HCT116 (cell line): ENCODE data around the gene SCARB1. TPM values are rescaled to one million over a fixed set of nuclear protein-coding genes. Genes with fewer than 3 reads are reported as not detected.

Experiments
- ATAC-seq: fragments of 200-7000 bp; cut with Tn5 transposase; 2 replicates; pipeline ENCODE4 v1.9.1; 2020; ENCODE audit warnings: mild to moderate bottlenecking, moderate library complexity
- BruUV-seq: library from RNA; stranded (reverse); fragments of 400-500 nt; replicated peaks from 2 replicates; lab custom pipeline; 2021; lab: Mats Ljungman, UMichigan
- CTCF ChIA-PET: fragments of 300-600 bp; sonication (Branson Sonifier 250); formaldehyde crosslinking; loops from one replicate; lab custom pipeline; 2021; ENCODE audit warnings: antibody characterized with exemption; lab: Charles Lee
- POLR2A ChIA-PET: fragments of 300-600, 350-600 bp; sonication (Branson Sonifier 250); formaldehyde crosslinking; loops from one replicate; lab custom pipeline; 2021; ENCODE audit warnings: antibody characterized with exemption; lab: Charles Lee
- RAD21 ChIA-PET, 2 experiments: fragments of 300-600 bp; sonication (Branson Sonifier 250); formaldehyde crosslinking; loops; one replicate each; lab custom pipeline; 2023; ENCODE audit warnings: low total read pairs in 2 of 2; ENCODE audit not compliant: uncharacterized antibody in 2 of 2, unreplicated experiment in 2 of 2, low non-redundant PET in 1 of 2; lab: Charles Lee
- DNase-seq: peaks from one replicate; pipeline ENCODE4 v3.0.0-alpha.2; 2010; ENCODE audit warnings: low read depth, low spot score
- H2AFZ ChIP-seq: fragments of 200-600 bp; shearing (Covaris generic), sonication (generic); 2 replicates; pipeline ENCODE4 v1.6.1; 2017; ENCODE audit warnings: low read depth, mixed run types, mixed read lengths, antibody characterized with exemption, low read length; ENCODE audit not compliant: poor library complexity, severe bottlenecking
- H3K27ac ChIP-seq: 2 replicates; pipeline ENCODE4 v1.5.1; 2012; ENCODE audit warnings: low read depth, low read length
- H3K27me3 ChIP-seq: fragments of 200-600 bp; sonication (generic); 2 replicates; pipeline ENCODE4 v1.6.1; 2016; ENCODE audit warnings: mixed run types, low read length, mixed read lengths; ENCODE audit not compliant: insufficient read depth
- H3K36me3 ChIP-seq, 2 experiments: fragments of 200-500 bp in 1 of 2; fragments of 200-600 bp in 1 of 2; sonication (Bioruptor generic) in 1 of 2; sonication (generic) in 1 of 2; 2 replicates each; pipeline versions ENCODE4 v1.5.1 to v1.6.1; 2014 to 2016; ENCODE audit warnings: low read length in 2 of 2, inconsistent platforms in 1 of 2, mixed read lengths in 1 of 2, mixed run types in 1 of 2; ENCODE audit not compliant: insufficient read depth in 2 of 2, control insufficient read depth in 1 of 2
- H3K4me1 ChIP-seq, 2 experiments: fragments of 200-600 bp in 1 of 2; sonication (generic) in 1 of 2; 2 replicates each; pipeline versions ENCODE4 v1.5.1 to v1.6.1; 2012 to 2017; ENCODE audit warnings: low read length in 2 of 2, inconsistent platforms in 1 of 2, mild to moderate bottlenecking in 1 of 2, mixed read lengths in 1 of 2, mixed run types in 1 of 2, moderate library complexity in 1 of 2; ENCODE audit not compliant: insufficient read depth in 2 of 2, control insufficient read depth in 1 of 2
- H3K4me2 ChIP-seq: fragments of 200-600 bp; sonication (generic); 2 replicates; pipeline ENCODE4 v1.6.1; 2017; ENCODE audit warnings: mixed run types, low read length, mixed read lengths
- H3K4me3 ChIP-seq, 2 experiments: fragments of 200-600 bp in 1 of 2; sonication (generic) in 1 of 2; replicated peaks in 1 of 2; 2 replicates each; pipeline ENCODE4 v1.5.1; 2011 to 2016; ENCODE audit warnings: low read length in 2 of 2, control low read depth in 1 of 2, low read depth in 1 of 2, mild to moderate bottlenecking in 1 of 2, mixed read lengths in 1 of 2, mixed run types in 1 of 2
- H3K79me2 ChIP-seq: fragments of 200-600 bp; sonication (generic); 2 replicates; pipeline ENCODE4 v1.6.1; 2017; ENCODE audit warnings: mild to moderate bottlenecking, mixed run types, low read length, moderate library complexity, mixed read lengths; ENCODE audit not compliant: insufficient read depth
- H3K9ac ChIP-seq: fragments of 200-600 bp; sonication (generic); 2 replicates; pipeline ENCODE4 v1.6.1; 2016; ENCODE audit warnings: low read length, mixed read lengths
- H3K9me2 ChIP-seq: fragments of 200-600 bp; sonication (generic), shearing (Covaris generic); 2 replicates; pipeline ENCODE4 v1.6.1; 2017; ENCODE audit warnings: mixed run types, mild to moderate bottlenecking, moderate library complexity; ENCODE audit not compliant: insufficient read depth
- H3K9me3 ChIP-seq, 2 experiments: fragments of 200-500 bp in 1 of 2; fragments of 200-600 bp in 1 of 2; sonication (Bioruptor generic) in 1 of 2; sonication (generic) in 1 of 2; 2 replicates each; pipeline ENCODE4 v1.6.1; 2014 to 2017; ENCODE audit warnings: low read length in 2 of 2, mixed read lengths in 2 of 2, inconsistent platforms in 1 of 2, low read depth in 1 of 2, mild to moderate bottlenecking in 1 of 2, mixed run types in 1 of 2, moderate library complexity in 1 of 2; ENCODE audit not compliant: control insufficient read depth in 1 of 2, insufficient read depth in 1 of 2
- H4K20me1 ChIP-seq: fragments of 200-600 bp; sonication (generic), shearing (Covaris generic); 2 replicates; pipeline ENCODE4 v1.6.1; 2017; ENCODE audit warnings: mixed run types, mild to moderate bottlenecking, moderate library complexity; ENCODE audit not compliant: insufficient read depth
- ATF3 ChIP-seq: IDR thresholded peaks from 2 replicates; pipeline ENCODE4 v1.6.1; 2012
- CBX3 ChIP-seq: IDR thresholded peaks from 2 replicates; pipeline ENCODE4 v1.6.1; 2012; ENCODE audit warnings: low read depth
- CEBPB ChIP-seq: IDR thresholded peaks from 2 replicates; pipeline ENCODE4 v1.6.1; 2012; ENCODE audit warnings: low read depth
- EZH2phosphoT487 ChIP-seq: fragments of 200-600 bp; IDR thresholded peaks from 2 replicates; pipeline ENCODE4 v1.6.1; 2018; ENCODE audit warnings: antibody characterized with exemption, borderline replicate concordance
- FOSL1 ChIP-seq: IDR thresholded peaks from 2 replicates; pipeline ENCODE4 v1.6.1; 2012; ENCODE audit warnings: low read depth
- JUND ChIP-seq: IDR thresholded peaks from 2 replicates; pipeline ENCODE4 v1.6.1; 2012
- MAX ChIP-seq: IDR thresholded peaks from 2 replicates; pipeline ENCODE4 v1.6.1; 2012
- POLR2AphosphoS5 ChIP-seq: IDR thresholded peaks from 2 replicates; pipeline ENCODE4 v1.6.1; 2011; ENCODE audit warnings: mild to moderate bottlenecking, low read depth, low read length, moderate library complexity
- RAD21 ChIP-seq: IDR thresholded peaks from 2 replicates; pipeline ENCODE4 v1.6.1; 2012; ENCODE audit warnings: low read depth, mild to moderate bottlenecking
- SP1 ChIP-seq: IDR thresholded peaks from 2 replicates; pipeline ENCODE4 v1.6.1; 2012; ENCODE audit warnings: low read depth
- TCF7L2 ChIP-seq: IDR thresholded peaks from 2 replicates; pipeline ENCODE4 v1.7.0; 2011; ENCODE audit warnings: borderline replicate concordance, inconsistent platforms; ENCODE audit not compliant: insufficient read depth, insufficient read length; ENCODE audit errors: extremely low read depth
- intact Hi-C: fragments of 100-400 bp; cut with micrococcal nuclease; formaldehyde crosslinking; loops from 2 replicates; pipeline ENCODE4 v1.10.0; 2022
- total RNA-seq: library from RNA; stranded (reverse); gene quantifications from one replicate; pipeline ENCODE4 v1.2.1, GENCODE V29; 2021; ENCODE audit not compliant: unreplicated experiment

Gene SCARB1
- total RNA-seq, 1 experiment from 2014 or later = 95.5 TPM

GRCh38 chr12:124833693-124834122 lies 30.0 kb downstream of the SCARB1 start:
- Histone ChIP-seq H3K9me3 (peaks cover 0 to 8% of the 10 kb centered on the region in 2 experiments; a peak in 1 of 4 replicates), H3K9ac (peak overlapping the region; percentile 43), H3K79me2 (peaks cover 82% of the 10 kb centered on the region), H3K9me2 (no peaks in the 10 kb centered on the region), H2AFZ (no peak overlapping the region), H3K4me2 (peak overlapping the region; percentile 65), H3K4me3 (peak overlapping the region in 1 of 2 experiments; percentile 16; a peak in 1 of 4 replicates), H3K36me3 (peaks cover 0 to 8% of the 10 kb centered on the region in 2 experiments; a peak in 1 of 4 replicates), H3K27me3 (no peaks in the 10 kb centered on the region)
- ATAC-seq (peak; percentile 48), DNase-seq (peak; percentile 78)
- ChIA-PET POLR2A (no interaction called here), RAD21 (no interaction called here)
- intact Hi-C loops = loop anchor here (5.0 kb wide), 1 partner anchor 154 kb away; the partner anchor contains the start of gene DHX37
- TF ChIP-seq TCF7L2 (peak; percentile 62), MAX (peak; percentile 73), POLR2AphosphoS5 (no peak), ATF3 (no peak), CBX3 (0 out of 2 replicates have a peak, but pooled peaks have one; percentile 42), CEBPB (no peak), SP1 (peak; percentile 61)
- TF ChIP-seq, all 23 proteins: peak for 4
- no TSS peak for BruUV-seq
- CTCF ChIA-PET = no interaction called here
- H3K27ac ChIP-seq = peak overlapping the region; percentile 60
- no peaks in the 10 kb centered on the region for H4K20me1 ChIP-seq
- H3K4me1 ChIP-seq = peaks cover 47 to 92% of the 10 kb centered on the region in 2 experiments

- ATAC-seq (no peak), DNase-seq (no peak)
- ChIA-PET RAD21 (no interaction called here), POLR2A (no interaction called here), CTCF (no interaction called here)
- peaks cover 0 to 8% of the 10 kb centered on the region in 2 experiments; a peak in 1 of 4 replicates for H3K36me3 ChIP-seq
- H3K4me2 ChIP-seq = peak overlapping the region; percentile 65; the same call in 1 of the 2 replicates
- no peak overlapping the region for H3K27ac ChIP-seq
- no peak for TF ChIP-seq ATF3
- no peak for TF ChIP-seq JUND
- TF ChIP-seq FOSL1 = no peak
- TF ChIP-seq CEBPB = no peak
- TF ChIP-seq EZH2phosphoT487 = no peak
- TF ChIP-seq RAD21 = no peak
- no peak for TF ChIP-seq POLR2AphosphoS5
- TF ChIP-seq TCF7L2 = no peak
- no peak overlapping the region for H3K9ac ChIP-seq
- H2AFZ ChIP-seq = no peak overlapping the region
- intact Hi-C loops = loop anchor here (5.0 kb wide), 1 partner anchor 154 kb away; the partner anchor contains the start of gene DHX37
- no TSS peak for BruUV-seq
- no peaks in the 10 kb centered on the region for H3K27me3 ChIP-seq
- H3K4me1 ChIP-seq = peaks cover 49 to 92% of the 10 kb centered on the region in 2 experiments
- no peaks in the 10 kb centered on the region for H4K20me1 ChIP-seq
- H3K9me2 ChIP-seq = no peaks in the 10 kb centered on the region
- peaks cover 85% of the 10 kb centered on the region for H3K79me2 ChIP-seq
- no peak overlapping the region for H3K4me3 ChIP-seq
- H3K9me3 ChIP-seq = peaks cover 0 to 8% of the 10 kb centered on the region in 2 experiments; a peak in 1 of 4 replicates
Observed at GRCh38 chr12:124832856-124833255, 30.8 kb downstream of the SCARB1 start.
